Suppressor macrophage treated with lipopolysaccharide for 1 hour (primary cell): ENCODE measurements around the gene ZMPSTE24.

ENCODE experiments used
- DNase-seq, 3 donors: peaks; one replicate each; pipeline ENCODE4 v3.0.0-alpha.2; 2020 to 2022

The ZMPSTE24 gene

GRCh38 chr1:40265298-40265697 lies 7.3 kb downstream of the ZMPSTE24 start:
- DNase-seq = no peak

- no peak for DNase-seq
Observed at GRCh38 chr1:40265919-40266318, 7.9 kb downstream of the ZMPSTE24 start.

- DNase-seq = no peak
Observed at GRCh38 chr1:40266786-40267535, 8.9 kb downstream of the ZMPSTE24 start.

- no peak for DNase-seq
Observed at GRCh38 chr1:40267767-40268187, 9.7 kb downstream of the ZMPSTE24 start.

- DNase-seq = no peak
Observed at GRCh38 chr1:40268211-40268610, 10.2 kb downstream of the ZMPSTE24 start.

GRCh38 chr1:40270152-40270834 lies 12.3 kb downstream of the ZMPSTE24 start:
- DNase-seq = peak in 2 of 3 donors; percentile 11 to 27

GRCh38 chr1:40272653-40273213 lies 14.7 kb downstream of the ZMPSTE24 start:
- DNase-seq = no peak

- DNase-seq = no peak
Observed at GRCh38 chr1:40273547-40274166, 15.6 kb downstream of the ZMPSTE24 start.

GRCh38 chr1:40274331-40274730 lies 16.3 kb downstream of the ZMPSTE24 start:
- DNase-seq = no peak

GRCh38 chr1:40276122-40276521 lies 18.1 kb downstream of the ZMPSTE24 start:
- DNase-seq = no peak

GRCh38 chr1:40281853-40282252 lies 23.8 kb downstream of the ZMPSTE24 start:
- DNase-seq = no peak

GRCh38 chr1:40291293-40291692 lies 33.3 kb downstream of the ZMPSTE24 start:
- no peak for DNase-seq

GRCh38 chr1:40299366-40300248 lies 41.6 kb downstream of the ZMPSTE24 start:
- no peak for DNase-seq

GRCh38 chr1:40300249-40300567 lies 42.2 kb downstream of the ZMPSTE24 start:
- no peak for DNase-seq

GRCh38 chr1:40300651-40301050 lies 42.6 kb downstream of the ZMPSTE24 start:
- no peak for DNase-seq

GRCh38 chr1:40301066-40301465 lies 43.0 kb downstream of the ZMPSTE24 start:
- no peak for DNase-seq

GRCh38 chr1:40301541-40302299 lies 43.7 kb downstream of the ZMPSTE24 start:
- no peak for DNase-seq

- no peak for DNase-seq
Observed at GRCh38 chr1:40302475-40302874, 44.4 kb downstream of the ZMPSTE24 start.

- DNase-seq = no peak
Observed at GRCh38 chr1:40303051-40303771, 45.2 kb downstream of the ZMPSTE24 start.

GRCh38 chr1:40303790-40304189 lies 45.8 kb downstream of the ZMPSTE24 start:
- DNase-seq = no peak

- no peak for DNase-seq
Observed at GRCh38 chr1:40305451-40305850, 47.4 kb downstream of the ZMPSTE24 start.
